T-helper 22 cell (primary cell): ENCODE measurements around the gene FXYD6.
"Not testable (repeated sequence)": the region's sequence is repeated elsewhere in the genome, so short reads cannot be mapped to it uniquely, and the experiment has no call there.

ENCODE experiments used
- DNase-seq: peaks from one replicate; pipeline ENCODE4 v3.0.0-alpha.2; 2020; ENCODE audit warnings: low read depth

Gene FXYD6

DNA sequence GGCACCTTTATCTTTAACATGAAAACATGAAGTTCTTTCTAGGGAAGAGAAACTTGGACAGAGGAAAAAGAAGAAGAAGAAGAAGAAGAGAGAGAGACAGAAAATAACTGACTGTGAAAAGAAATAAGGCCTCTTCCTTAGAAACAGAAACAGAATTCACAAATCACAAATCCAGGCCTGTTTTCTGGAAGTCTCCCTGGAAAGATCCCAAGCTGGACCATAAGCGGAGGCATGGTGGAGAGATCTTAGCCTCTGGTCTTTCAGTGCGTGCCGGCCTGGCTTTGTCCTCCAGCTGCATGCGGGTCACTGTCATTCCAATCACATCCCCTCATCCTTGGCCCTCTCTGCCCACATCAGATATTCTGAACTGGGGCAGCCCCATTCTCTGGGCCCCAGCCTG lies 6.9 kb downstream of the FXYD6 start:
- DNase-seq: no peak

DNA sequence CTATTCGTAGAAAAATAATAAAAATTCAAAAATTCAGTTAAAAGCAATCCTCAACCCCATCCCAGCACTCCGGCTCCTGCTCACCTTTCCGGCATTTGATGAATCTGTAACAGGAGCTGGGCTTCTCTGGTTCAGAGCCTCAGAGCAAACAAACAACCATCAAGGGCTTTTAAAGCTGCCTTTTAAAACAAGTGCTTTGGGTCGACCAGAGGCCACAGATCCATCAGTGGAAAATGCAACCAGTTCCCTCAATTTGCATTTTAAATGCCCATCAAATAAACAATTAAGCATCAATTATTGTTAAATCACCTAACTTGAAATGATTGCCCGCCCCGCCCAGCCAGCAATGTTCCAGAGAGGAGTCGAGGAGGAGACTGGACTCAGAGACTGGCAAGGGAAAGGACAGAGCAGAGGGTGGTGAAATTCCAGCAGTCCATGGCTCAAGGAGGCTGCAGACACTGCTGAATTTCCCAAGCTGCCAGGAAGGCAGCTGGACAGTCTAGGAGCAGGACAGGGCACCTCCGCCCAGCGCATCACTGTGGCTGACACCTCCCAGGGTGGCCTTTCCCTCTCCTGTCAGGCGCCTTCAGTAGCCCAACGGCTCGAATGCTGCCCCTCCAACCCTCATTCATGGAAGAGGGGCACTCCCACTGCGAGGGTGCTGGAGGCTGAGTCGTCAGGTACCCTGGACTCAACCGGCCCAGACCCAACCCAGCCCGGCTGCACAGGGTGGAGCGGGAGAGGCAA lies 7.5 kb downstream of the FXYD6 start:
- no peak for DNase-seq

DNA sequence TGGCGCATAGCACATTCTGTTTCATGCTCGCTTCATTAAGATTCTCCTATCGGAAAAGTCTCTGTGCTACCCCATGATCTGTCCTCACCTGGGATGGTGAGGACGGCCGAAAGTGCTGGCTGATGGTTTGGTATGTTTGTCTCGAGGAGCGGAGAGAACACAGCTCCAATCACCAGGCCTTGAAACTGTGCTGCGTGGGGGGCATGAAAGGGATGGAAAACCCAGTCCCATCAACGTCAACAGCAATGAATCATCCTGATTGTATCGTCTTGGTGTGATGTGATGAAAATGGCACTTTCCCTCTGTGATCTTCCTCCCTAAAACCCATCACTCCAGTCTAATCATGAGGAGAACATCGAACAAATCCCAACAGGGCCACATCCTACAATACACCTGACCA lies 8.4 kb downstream of the FXYD6 start:
- DNase-seq: no peak

DNA sequence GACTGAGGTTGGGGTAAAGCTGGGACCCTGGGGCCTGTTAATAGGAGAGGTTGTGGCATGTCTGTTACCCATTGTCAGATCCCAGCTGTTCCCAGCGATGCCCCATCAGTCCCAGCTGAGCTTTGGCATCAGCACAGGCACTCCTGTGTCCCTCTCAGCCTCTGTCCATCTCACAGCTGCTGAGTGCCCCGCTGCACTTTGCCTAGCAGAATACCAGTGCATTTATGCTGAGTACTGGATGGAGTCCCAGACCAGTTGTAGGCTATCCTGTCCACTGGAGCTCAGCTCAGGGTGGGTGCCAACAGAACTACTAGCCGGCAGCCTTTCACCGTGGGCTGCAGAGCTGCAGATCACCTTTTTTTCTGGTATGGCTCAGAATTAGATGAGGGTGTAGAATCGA lies 9.9 kb downstream of the FXYD6 start:
- DNase-seq: no peak

DNA sequence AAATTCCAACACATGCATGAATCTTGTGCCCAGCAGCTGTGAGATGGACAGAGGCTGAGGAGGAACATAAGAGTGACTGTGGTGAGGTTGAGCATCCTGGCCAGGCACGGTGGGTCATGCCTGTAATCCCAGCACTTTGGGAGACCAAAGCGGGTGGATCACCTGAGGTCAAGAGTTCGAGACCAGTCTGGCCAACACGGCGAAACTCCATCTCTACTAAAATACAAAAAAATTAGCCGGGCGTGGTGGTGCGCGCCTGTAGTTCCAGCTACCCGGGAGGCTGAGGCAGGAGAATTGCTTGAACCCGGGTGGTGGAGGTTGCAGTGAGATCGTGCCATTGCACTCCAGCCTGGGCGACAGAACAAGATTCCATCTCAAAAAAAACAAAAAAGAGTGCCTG lies 10.9 kb downstream of the FXYD6 start:
- DNase-seq: not testable (repeated sequence)

DNA sequence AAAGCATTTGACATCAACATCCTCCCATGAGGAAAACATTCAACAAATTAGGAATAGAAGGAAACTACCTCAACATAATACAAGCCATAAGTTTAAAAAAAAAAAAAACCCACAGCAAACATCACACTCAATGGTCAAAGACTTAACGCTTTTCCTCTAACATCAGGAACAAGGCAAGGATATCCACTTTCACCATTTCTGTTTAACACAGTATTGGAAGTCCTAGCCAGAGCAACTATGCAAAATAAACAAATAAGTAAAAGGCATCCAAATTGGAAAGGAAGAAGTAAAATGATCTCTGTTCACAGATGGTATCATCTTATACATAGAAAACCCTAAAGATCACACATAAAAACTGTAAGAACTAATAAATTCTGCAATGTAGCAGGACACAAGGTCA lies 13.1 kb downstream of the FXYD6 start:
- no peak for DNase-seq

DNA sequence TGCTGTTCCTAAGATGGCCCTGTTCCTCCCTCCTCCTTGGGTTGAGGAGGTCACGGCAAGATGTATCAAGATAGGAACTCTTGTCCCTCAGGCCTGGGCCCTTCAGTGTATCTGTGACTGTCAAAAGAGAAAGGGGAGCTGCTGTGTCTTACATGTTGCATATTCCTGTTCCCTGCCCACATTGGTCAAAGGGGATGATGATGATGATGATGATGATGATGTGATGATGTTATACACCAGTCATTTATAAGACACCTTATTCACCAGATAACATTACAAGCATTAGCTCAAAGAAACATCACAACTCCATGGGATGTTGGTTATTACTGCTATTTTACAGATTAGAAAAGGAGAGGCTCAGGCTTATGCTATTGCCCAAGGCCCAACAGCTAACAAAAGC lies 13.7 kb downstream of the FXYD6 start:
- DNase-seq: no peak

DNA sequence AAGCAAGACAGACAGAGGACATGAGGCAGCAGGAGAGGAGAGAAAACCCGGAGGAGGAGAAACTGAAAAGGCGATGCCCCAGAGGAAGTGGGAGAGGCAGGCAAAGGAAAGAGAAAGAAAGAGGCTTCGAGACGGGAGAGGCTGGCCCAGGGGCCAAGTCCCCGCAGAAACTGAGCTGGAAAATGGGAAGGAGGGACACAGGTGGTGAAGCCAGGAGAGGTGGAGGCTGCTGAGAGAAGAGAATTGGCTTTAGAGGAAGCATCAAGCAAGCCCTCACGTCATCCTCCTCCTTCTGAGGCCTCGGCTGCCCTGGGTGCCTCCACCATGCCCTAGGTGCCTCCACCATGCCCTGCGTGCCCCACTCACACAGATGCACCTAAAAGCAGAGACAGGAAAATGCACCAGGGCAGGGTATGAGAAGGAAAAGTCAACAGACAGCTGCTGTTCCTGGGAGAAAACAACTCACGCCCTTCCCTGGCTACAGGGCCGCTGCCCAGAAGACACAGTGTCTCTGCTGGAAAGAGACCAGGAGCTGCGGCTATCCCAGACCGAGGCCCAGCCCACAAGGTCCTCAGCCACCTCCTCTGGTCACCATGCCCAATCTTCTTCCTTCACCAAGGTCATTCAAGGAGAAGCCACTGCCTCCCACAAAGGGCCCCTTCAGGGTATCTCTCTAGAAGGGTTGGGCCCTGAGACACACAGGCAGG lies 14.3 kb downstream of the FXYD6 start:
- no peak for DNase-seq

DNA sequence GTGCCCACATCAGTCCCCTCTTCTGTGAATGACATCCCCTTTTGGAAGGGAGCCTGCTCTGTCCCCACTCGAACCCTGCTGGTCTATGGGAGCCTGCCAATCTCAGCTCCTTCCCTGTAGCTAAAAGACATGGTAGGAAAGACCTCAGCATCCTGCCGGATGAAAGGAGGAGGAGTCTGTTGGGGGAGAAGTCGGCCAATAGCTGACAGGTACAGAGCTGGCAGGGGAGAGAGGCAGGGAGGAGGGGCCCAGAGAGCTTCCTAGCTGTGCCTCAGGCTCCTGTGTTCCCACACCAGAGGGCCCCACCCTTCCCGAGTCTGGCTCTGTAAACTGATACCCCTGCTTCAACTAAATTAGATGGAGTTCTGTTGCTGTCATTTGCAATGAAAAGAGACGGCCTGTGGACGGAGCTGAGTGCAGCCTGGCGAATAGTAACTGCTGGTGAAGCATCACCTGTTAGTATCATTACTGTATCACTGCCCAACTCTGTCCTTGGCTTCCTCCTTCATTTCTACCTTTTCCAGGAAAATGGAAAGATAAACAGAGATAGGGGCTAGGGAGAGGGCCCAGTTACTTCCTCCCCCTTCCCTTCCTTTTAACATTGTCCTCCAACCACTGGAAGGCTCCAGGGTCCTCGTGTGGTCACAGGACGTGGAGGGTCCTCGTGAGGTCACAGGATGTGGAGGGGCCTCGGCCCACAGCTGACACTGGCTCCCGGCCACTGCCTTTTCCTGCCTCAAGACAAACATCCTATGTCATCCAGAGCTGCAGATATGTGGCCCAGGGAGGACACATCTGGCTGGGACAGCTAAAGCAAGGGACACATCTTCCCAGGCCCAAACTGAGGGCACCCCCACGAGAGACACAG lies 15.1 kb downstream of the FXYD6 start:
- DNase-seq: no peak

DNA sequence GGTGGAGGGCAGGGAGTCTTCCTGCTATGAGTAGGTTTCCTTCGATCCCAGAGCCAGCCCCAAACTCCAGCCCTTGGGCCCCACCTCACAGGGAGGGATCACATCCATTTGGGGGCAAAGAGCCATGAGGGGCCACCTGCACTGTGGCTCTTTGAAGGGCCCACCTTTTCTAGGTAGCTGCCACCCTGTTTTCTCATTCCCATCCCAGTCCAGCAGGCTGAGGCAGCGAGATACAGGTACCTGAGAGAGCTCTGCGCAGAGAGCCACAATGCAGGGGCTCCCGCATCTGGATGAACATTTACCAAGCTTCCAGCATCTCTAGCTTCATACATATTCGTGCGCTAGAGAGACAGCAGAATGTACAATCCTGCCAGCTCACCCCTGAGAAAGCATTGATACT lies 16.3 kb downstream of the FXYD6 start:
- DNase-seq: no peak

DNA sequence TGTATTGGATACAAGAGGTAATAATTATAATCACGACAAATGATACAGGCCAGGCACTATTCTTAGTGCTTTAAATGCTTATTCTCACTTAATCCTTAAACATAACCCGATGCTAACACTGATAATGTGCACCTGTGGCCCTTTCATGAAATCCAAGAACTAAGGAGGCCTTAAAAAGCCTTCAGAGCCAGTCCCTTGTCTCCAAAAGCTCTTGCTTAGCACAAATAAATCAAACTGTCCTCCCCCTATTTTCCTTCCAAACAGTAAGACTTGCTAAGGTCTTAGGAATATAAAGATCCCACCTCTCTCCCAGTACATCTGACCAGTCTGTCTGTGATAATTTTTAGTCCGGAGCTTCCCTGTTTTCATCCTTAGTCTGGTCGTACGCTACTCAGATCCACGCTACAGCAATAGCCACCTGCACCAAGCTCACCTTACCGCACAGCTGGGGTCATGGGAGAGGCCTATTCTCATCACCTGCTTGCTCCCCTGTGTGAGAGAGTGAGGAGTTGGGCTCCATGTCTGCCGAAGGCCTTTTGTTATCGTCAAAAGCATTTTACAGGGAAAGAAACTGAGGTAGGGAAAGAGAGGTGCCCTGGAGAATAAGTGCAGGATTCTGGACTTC lies 16.9 kb downstream of the FXYD6 start:
- DNase-seq: no peak

DNA sequence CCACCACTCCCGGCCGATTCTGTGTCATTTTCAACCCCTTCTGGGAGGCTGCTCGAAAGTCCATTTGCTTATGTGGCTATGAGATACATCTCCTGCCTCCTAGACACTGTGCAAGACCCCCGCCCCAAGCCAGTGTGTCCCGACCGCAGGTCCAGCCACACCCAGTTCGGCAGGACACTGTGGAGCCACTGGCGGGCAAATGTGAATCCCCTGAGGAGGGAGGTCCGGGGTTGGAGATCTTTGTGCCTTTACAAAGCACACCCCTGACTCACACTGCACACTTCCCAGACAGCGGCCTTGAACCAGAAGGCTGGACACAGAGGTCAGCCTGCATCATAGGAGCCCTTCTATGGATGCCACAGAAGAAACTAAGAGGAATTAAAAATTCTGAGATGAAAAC lies 17.4 kb downstream of the FXYD6 start:
- DNase-seq: no peak

DNA sequence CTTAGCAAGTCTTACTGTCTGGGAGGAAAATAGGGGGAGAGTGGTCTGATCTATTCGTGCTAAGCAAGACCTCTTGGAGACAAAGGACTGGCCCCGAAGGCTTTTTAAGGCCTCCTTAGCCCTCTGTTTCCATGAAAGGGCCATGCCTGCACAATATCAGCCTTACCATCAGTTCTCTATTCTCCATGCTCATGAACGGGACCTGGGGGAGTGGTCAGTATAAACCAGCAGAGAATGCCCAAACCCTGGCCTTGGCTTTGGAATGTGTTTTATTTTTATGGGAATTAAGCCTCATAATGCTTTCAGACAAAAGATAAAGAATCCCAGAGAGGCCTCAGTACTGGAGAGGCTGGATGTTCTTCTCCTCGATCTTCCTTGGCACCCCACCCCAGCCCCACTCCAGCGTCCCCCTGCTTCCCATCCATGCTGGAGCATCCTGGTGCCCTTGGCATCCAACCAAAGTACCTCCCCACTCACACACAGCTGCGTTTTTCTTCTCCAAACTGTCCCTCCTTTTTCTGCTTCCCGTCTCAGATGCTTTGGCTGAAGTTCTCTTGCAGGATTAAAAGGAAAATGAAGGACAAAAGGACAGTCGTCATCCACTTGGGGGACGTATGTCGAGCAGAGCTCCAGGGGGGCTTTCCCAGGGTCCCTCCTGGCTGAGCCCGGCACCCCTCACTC lies 18.6 kb downstream of the FXYD6 start:
- no peak for DNase-seq

DNA sequence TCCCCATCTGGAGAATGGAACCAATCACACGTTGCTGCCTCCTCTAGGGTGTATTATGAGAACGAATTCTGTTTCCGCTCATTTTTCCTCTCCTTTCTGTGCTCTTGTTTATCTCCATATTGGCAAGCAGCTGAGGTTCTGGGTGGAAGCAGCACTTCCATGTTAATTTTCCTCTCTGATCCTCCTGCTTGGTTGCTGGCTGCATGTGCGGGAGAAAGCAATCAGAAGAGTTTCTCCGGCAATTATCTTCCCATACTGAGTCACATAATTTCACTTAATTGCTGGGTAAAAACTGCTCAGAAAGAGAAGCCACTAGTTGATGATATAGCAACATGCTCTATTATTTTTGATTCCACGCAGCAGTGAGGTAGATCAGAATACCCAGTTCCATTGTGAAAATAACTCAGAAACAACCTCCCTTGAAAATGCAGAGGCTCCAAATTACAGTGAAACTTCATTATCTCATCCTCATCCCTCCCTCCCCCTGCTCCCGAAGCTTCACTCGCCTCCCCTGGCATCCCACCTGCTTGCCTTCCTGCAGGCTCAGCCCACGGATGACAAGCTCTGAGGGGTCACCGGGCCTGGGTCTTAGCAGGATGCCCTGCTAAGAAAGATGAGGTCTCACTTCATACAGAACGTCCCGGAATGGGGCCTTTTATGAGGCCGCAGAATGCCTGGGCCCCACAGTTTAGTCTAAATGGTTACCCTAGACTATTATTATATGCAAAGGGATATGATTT lies 20.4 kb downstream of the FXYD6 start:
- DNase-seq: no peak

DNA sequence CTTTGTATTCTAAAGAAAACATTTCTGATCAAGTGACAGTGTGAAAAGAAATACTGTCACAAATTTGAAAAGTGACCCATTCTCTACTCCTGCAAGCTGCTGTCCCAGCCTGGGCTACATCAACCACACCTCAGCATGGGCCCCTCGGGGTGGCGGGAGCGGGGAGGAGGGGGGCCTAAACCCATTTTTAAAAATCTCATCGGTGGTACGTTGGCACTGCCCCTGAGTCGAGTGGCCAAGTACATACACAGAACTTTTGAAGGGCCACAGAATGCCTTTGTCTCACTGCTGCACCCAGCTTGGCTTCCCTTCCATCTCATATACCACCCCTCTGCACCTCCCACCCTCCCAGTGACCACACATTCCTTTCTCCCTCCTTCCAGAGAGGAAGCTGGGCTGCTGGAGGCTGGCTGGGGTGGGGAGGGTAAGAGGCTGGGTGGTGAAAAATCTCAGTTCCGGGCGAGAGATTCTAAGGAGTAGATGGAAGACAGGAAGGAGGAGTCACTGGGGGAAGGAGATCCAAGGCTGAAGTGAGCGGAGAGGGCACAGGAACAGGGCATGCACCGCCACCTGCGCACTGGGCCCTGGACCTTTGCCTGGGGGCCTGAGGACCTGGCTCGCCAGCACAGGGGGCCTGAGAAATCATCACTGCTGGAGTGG lies 21.1 kb downstream of the FXYD6 start:
- DNase-seq: no peak

DNA sequence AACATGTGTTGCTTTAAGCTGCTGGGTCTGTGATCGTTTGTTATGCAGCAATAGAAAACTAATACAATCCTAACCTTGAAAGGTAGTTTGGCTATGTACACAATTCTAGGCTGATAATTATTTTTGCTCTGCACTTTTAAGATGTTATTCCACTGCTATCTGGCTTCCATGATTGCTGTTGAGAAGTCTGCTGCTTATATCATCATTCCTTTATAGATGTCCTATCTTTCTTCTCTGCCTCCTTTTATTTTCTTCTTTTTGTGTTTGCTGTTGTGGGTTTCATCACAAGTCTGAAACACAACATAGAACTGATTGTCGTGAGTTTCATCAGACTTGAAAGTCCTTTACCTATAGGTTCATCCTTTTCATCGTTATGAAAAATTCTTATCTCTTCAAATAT lies 24.1 kb downstream of the FXYD6 start:
- DNase-seq: no peak

DNA sequence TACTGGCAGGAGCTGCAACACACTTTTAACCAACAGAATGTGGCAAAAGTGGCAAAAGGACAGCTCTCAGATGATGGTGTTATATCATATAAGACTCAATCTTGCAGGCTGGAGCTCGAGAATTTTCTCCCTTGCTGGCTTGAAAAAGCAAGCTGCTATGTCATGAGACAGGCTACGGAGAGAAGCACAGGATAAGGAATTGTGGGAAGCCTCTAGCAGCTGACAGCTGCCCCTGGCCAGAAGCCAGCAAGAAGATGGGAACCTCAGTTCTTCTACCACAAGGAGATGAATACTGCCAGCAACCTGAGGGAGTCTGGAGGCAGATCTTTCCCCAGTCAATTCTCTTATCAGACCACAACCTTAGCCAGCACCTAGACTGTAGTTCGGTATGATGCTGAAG lies 24.6 kb downstream of the FXYD6 start:
- DNase-seq: no peak

DNA sequence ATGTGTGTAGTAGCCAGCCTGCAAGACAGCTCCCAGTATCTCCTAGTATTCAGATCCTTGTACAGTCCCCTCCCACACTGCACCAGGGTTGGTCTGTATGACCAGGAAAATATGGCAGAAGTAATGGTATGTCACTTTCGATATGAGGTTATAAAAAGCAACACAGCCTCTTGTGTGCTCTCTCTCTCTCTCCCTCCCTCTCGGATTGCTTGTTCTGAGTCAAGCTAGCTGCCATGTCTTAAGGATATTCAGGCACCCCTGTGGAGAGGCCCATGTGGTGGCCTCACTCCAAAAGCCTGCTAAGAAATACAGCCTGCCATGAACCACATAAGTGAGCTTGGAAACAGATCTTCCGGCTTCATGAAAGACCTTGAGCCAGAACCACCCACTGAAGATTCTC lies 25.4 kb downstream of the FXYD6 start:
- no peak for DNase-seq

DNA sequence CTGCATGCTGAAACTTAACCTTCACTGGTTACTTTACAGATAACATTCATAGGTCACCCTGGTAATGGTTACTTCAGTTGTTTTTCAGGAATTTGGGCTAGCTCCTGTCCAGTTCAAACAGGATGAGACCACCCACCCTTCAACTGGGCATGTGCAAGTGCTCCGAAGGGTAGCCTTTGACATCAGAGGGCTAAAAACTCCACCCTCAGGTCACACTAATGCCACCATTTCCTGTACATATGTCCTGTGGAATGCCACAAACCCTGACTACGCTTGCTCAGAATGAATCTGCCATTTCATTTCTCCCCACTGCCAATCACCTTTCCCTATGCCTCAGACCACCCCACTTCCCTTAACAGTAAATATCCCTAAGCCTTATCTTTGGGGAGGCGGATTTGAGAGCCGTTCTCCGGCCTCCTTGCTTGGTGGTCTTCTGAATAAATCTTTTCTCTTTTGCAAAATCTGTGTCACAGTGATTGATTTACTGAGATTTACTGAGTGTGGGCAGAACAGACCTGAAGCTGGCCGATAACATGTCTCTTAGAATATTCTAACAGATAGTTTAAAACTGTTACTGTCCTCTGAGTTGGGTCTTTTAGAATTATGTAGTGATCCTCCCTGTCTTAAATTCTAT lies 26.6 kb downstream of the FXYD6 start:
- DNase-seq: no peak
